ENCODE measurements around the gene WNT9B.

DNA sequence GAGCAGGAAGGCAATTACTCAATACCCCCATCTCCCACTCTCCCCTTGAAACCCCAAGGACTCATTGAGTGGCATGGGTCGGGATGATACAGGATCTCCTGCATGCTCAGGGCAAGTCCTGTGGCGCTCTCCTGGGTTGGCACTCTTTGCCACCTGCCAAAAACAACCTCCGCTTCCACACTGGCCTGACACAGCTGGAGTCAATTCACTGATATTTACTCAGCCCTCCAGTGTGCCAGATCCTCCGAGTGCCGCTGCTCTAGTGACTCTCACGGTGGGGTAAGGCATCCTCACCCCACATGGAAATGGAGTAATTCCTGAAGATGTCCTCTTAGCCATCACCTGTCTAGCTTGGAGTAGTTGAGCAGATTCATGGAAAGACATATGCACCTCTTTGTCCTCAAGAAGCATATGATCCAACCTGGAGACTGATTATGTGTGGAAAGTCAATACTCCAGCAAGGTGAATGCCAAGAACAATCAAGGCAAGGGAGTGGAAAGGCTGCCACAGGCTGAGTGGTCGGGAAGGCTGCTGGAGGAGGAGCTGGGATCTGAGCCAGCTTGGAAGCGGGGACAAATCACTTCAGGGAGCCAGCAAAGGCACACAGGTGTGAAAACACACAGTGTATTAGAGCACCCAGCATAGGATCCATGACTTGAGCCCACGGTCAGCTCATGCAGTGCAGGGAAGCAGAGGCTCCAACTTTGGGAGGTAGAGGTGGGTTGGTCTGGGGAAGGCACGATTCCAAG is 59.0 kb downstream of the WNT9B start:
- TF ChIP-seq POLR2AphosphoS5 (IDR thresholded peaks at IDR 0.05; ENCODE audit: low read depth) (no peak), ETS1 (IDR thresholded peaks at IDR 0.05) (no peak), EZH2 (IDR thresholded peaks at IDR 0.05; ENCODE audit: low read depth, unreplicated experiment) (no peak), STAT1 (IDR thresholded peaks at IDR 0.05; ENCODE audit: unreplicated experiment) (no peak), EZH2phosphoT487 (IDR thresholded peaks at IDR 0.05; ENCODE audit: unreplicated experiment) (no peak), REST (IDR thresholded peaks at IDR 0.05; ENCODE audit: unreplicated experiment) (no peak), JUNB (IDR thresholded peaks at IDR 0.05; ENCODE audit: unreplicated experiment) (no peak), CREB1 (CRISPR knock-in tag; IDR thresholded peaks at IDR 0.05; ENCODE audit: low read depth) (no peak), NANOG (IDR thresholded peaks at IDR 0.05; ENCODE audit: borderline replicate concordance) (no peak)
- TF ChIP-seq, protein P1, sequence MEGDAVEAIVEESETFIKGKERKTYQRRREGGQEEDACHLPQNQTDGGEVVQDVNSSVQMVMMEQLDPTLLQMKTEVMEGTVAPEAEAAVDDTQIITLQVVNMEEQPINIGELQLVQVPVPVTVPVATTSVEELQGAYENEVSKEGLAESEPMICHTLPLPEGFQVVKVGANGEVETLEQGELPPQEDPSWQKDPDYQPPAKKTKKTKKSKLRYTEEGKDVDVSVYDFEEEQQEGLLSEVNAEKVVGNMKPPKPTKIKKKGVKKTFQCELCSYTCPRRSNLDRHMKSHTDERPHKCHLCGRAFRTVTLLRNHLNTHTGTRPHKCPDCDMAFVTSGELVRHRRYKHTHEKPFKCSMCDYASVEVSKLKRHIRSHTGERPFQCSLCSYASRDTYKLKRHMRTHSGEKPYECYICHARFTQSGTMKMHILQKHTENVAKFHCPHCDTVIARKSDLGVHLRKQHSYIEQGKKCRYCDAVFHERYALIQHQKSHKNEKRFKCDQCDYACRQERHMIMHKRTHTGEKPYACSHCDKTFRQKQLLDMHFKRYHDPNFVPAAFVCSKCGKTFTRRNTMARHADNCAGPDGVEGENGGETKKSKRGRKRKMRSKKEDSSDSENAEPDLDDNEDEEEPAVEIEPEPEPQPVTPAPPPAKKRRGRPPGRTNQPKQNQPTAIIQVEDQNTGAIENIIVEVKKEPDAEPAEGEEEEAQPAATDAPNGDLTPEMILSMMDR (conservative IDR thresholded peaks at IDR 0.05; ENCODE audit: low read depth in 2 of 2) = no peak
- TF ChIP-seq, protein P2, sequence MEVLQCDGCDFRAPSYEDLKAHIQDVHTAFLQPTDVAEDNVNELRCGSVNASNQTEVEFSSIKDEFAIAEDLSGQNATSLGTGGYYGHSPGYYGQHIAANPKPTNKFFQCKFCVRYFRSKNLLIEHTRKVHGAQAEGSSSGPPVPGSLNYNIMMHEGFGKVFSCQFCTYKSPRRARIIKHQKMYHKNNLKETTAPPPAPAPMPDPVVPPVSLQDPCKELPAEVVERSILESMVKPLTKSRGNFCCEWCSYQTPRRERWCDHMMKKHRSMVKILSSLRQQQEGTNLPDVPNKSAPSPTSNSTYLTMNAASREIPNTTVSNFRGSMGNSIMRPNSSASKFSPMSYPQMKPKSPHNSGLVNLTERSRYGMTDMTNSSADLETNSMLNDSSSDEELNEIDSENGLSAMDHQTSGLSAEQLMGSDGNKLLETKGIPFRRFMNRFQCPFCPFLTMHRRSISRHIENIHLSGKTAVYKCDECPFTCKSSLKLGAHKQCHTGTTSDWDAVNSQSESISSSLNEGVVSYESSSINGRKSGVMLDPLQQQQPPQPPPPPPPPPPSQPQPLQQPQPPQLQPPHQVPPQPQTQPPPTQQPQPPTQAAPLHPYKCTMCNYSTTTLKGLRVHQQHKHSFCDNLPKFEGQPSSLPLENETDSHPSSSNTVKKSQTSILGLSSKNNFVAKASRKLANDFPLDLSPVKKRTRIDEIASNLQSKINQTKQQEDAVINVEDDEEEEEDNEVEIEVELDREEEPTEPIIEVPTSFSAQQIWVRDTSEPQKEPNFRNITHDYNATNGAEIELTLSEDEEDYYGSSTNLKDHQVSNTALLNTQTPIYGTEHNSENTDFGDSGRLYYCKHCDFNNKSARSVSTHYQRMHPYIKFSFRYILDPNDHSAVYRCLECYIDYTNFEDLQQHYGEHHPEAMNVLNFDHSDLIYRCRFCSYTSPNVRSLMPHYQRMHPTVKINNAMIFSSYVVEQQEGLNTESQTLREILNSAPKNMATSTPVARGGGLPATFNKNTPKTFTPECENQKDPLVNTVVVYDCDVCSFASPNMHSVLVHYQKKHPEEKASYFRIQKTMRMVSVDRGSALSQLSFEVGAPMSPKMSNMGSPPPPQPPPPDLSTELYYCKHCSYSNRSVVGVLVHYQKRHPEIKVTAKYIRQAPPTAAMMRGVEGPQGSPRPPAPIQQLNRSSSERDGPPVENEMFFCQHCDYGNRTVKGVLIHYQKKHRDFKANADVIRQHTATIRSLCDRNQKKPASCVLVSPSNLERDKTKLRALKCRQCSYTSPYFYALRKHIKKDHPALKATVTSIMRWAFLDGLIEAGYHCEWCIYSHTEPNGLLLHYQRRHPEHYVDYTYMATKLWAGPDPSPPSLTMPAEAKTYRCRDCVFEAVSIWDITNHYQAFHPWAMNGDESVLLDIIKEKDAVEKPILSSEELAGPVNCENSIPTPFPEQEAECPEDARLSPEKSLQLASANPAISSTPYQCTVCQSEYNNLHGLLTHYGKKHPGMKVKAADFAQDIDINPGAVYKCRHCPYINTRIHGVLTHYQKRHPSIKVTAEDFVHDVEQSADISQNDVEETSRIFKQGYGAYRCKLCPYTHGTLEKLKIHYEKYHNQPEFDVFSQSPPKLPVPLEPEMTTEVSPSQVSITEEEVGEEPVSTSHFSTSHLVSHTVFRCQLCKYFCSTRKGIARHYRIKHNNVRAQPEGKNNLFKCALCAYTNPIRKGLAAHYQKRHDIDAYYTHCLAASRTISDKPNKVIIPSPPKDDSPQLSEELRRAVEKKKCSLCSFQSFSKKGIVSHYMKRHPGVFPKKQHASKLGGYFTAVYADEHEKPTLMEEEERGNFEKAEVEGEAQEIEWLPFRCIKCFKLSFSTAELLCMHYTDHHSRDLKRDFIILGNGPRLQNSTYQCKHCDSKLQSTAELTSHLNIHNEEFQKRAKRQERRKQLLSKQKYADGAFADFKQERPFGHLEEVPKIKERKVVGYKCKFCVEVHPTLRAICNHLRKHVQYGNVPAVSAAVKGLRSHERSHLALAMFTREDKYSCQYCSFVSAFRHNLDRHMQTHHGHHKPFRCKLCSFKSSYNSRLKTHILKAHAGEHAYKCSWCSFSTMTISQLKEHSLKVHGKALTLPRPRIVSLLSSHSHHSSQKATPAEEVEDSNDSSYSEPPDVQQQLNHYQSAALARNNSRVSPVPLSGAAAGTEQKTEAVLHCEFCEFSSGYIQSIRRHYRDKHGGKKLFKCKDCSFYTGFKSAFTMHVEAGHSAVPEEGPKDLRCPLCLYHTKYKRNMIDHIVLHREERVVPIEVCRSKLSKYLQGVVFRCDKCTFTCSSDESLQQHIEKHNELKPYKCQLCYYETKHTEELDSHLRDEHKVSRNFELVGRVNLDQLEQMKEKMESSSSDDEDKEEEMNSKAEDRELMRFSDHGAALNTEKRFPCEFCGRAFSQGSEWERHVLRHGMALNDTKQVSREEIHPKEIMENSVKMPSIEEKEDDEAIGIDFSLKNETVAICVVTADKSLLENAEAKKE (CRISPR knock-in tag; IDR thresholded peaks at IDR 0.05) = no peak

All from GM23338 (cell line).